Gastroesophageal sphincter (tissue), 4 donors: ENCODE data around the gene SNCB. TPM values are rescaled to one million over a fixed set of nuclear protein-coding genes. Genes with fewer than 3 reads are reported as not detected.

Experiments
- ATAC-seq: fragments of 150-250 bp; one replicate; pipeline ENCODE4 v1.9.1; 2016; ENCODE audit warnings: mild to moderate bottlenecking, moderate library complexity
- H3K27ac ChIP-seq, 4 donors: fragments of 200-600 bp; sonication (generic) in 3 of 4; 1 replicate in 3 of 4; 2 replicates in 1 of 4; pipeline ENCODE4 v1.5.1; 2016 to 2019
- H3K27me3 ChIP-seq: fragments of 200-600 bp; sonication (generic); one replicate; pipeline ENCODE4 v1.5.1; 2019
- H3K36me3 ChIP-seq, 2 donors: fragments of 200-600 bp; sonication (generic); one replicate each; pipeline ENCODE4 v1.5.1; 2019; ENCODE audit warnings: control low read depth in 1 of 2
- H3K4me1 ChIP-seq, 3 donors: fragments of 200-600 bp; sonication (generic); 1 replicate in 2 of 3; 2 replicates in 1 of 3; pipeline ENCODE4 v1.5.1; 2016 to 2019; ENCODE audit warnings: control low read depth in 2 of 3
- H3K4me3 ChIP-seq, 2 donors: fragments of 200-600 bp; sonication (generic); one replicate each; pipeline ENCODE4 v1.5.1; 2019; ENCODE audit warnings: mild to moderate bottlenecking in 1 of 2, moderate library complexity in 1 of 2
- H3K9me3 ChIP-seq, 3 donors: fragments of 200-600 bp; sonication (generic); one replicate each; pipeline ENCODE4 v1.5.1; 2017 to 2019; ENCODE audit warnings: control low read depth in 2 of 3
- CTCF ChIP-seq, 4 experiments: fragments of 200-600 bp in 2 of 4; fragments of 450-650 bp in 2 of 4; sonication (generic) in 1 of 4; IDR thresholded peaks; one replicate each; pipeline ENCODE4 v1.5.1; 2017 to 2019; ENCODE audit warnings: antibody characterized with exemption in 4 of 4, mild to moderate bottlenecking in 2 of 4, moderate library complexity in 2 of 4
- EP300 ChIP-seq: sonication (generic); formaldehyde crosslinking; IDR thresholded peaks from one replicate; pipeline ENCODE4 v1.6.1; 2017; ENCODE audit warnings: antibody characterized with exemption, mild to moderate bottlenecking
- POLR2A ChIP-seq, 2 donors: fragments of 450-650 bp; IDR thresholded peaks; one replicate each; pipeline ENCODE4 v1.6.1; 2017; ENCODE audit warnings: antibody characterized with exemption in 2 of 2, mild to moderate bottlenecking in 2 of 2, moderate library complexity in 1 of 2
- POLR2AphosphoS5 ChIP-seq: sonication (generic); formaldehyde crosslinking; IDR thresholded peaks from one replicate; pipeline ENCODE4 v1.6.1; 2017; ENCODE audit warnings: antibody characterized with exemption
- WGBS, 2 donors: methylation state at CpG; one replicate each; pipeline ENCODE4 v1.1.5; 2018; ENCODE audit warnings: low coverage in 1 of 2; 5-methylcytosine and 5-hydroxymethylcytosine counted together
- total RNA-seq, 4 donors: library from RNA; depleted of rRNA; stranded (reverse); fragments of >200 nt; gene quantifications; one replicate each; pipeline ENCODE4 v1.1.0, GENCODE V29; 2016

Gene SNCB
- total RNA-seq, 4 donors from 2014 or later: not detected

GRCh38 chr5:176629317-176629852 lies 949 bp downstream of the SNCB start:
- no peak for ATAC-seq
- Histone ChIP-seq H3K9me3 (no peaks in the 10 kb centered on the region), H3K36me3 (no peaks in the 10 kb centered on the region), H3K27ac (no peak overlapping the region), H3K4me1 (peaks cover 0 to 19% (median 12%) of the 10 kb centered on the region in 3 donors), H3K27me3 (peaks cover 99% of the 10 kb centered on the region), H3K4me3 (peak overlapping the region in 1 of 2 donors; percentile 47)
- 6 to 21% methylated on average over 4 to 6 of the region's 34 CpGs for WGBS, 2 donors
- TF ChIP-seq POLR2AphosphoS5 (no peak), CTCF (IDR thresholded peaks at IDR 0.05) (no peak), EP300 (no peak), POLR2A (IDR thresholded peaks at IDR 0.05) (no peak)

GRCh38 chr5:176628406-176629228 lies 1.7 kb downstream of the SNCB start:
- H3K27me3 ChIP-seq: peaks cover 99% of the 10 kb centered on the region
- TF ChIP-seq EP300 (no peak), CTCF (IDR thresholded peaks at IDR 0.05) (no peak), POLR2A (IDR thresholded peaks at IDR 0.05) (no peak), POLR2AphosphoS5 (no peak)
- H3K4me1 ChIP-seq: peaks cover 0 to 19% (median 12%) of the 10 kb centered on the region in 3 donors
- WGBS, 2 donors: 41 to 64% methylated on average over 5 to 9 of the region's 13 CpGs
- no peak overlapping the region for H3K4me3 ChIP-seq
- H3K9me3 ChIP-seq: no peaks in the 10 kb centered on the region
- H3K36me3 ChIP-seq: no peaks in the 10 kb centered on the region
- no peak overlapping the region for H3K27ac ChIP-seq
- ATAC-seq: no peak

GRCh38 chr5:176627582-176627981 lies 2.8 kb downstream of the SNCB start:
- H3K27ac ChIP-seq: no peak overlapping the region
- peaks cover 98% of the 10 kb centered on the region for H3K27me3 ChIP-seq
- no peak for TF ChIP-seq EP300
- TF ChIP-seq CTCF (IDR thresholded peaks at IDR 0.05): no peak
- no peak for TF ChIP-seq POLR2A (IDR thresholded peaks at IDR 0.05)
- no peak for TF ChIP-seq POLR2AphosphoS5
- no peaks in the 10 kb centered on the region for H3K9me3 ChIP-seq
- 20 to 59% methylated on average over 1 to 4 of the region's 5 CpGs for WGBS, 2 donors
- H3K4me1 ChIP-seq: peaks cover 0 to 19% (median 12%) of the 10 kb centered on the region in 3 donors
- H3K36me3 ChIP-seq: no peaks in the 10 kb centered on the region
- no peak overlapping the region for H3K4me3 ChIP-seq
- ATAC-seq: no peak

GRCh38 chr5:176626876-176627236 lies 3.5 kb downstream of the SNCB start:
- no peak for ATAC-seq
- Histone ChIP-seq H3K27ac (no peak overlapping the region), H3K27me3 (peaks cover 98% of the 10 kb centered on the region), H3K36me3 (no peaks in the 10 kb centered on the region), H3K4me1 (peaks cover 0 to 20% (median 12%) of the 10 kb centered on the region in 3 donors), H3K9me3 (no peaks in the 10 kb centered on the region), H3K4me3 (no peak overlapping the region)
- TF ChIP-seq POLR2A (IDR thresholded peaks at IDR 0.05) (no peak), POLR2AphosphoS5 (no peak), CTCF (IDR thresholded peaks at IDR 0.05) (no peak), EP300 (no peak)
- WGBS, 2 donors: 70 to 83% methylated on average over 1 to 3 of the region's 7 CpGs
